HepG2 (cell line): ENCODE measurements around the gene SGCD. TPM values are rescaled to one million over a fixed set of nuclear protein-coding genes. Genes with fewer than 3 reads are reported as not detected.

Experiments
- ATAC-seq: fragments of 200-7000 bp; cut with Tn5 transposase; 3 replicates; pipeline ENCODE4 v1.9.1; 2020; ENCODE audit warnings: mild to moderate bottlenecking, moderate library complexity
- BruUV-seq: library from RNA; stranded (reverse); fragments of 400-500 nt; replicated peaks from 2 replicates; lab custom pipeline; 2021; lab: Mats Ljungman, UMichigan
- CTCF ChIA-PET: fragments of 300-600 bp; formaldehyde crosslinking; extraction: SDS; loops from one replicate; lab custom pipeline; 2021; ENCODE audit warnings: low total read pairs, inconsistent platforms, low intra/inter-chr PET ratio; lab: Yijun Ruan, JAX
- POLR2A ChIA-PET: fragments of 350-600 bp; sonication (Branson Sonifier 250); formaldehyde crosslinking; loops from one replicate; lab custom pipeline; 2020; ENCODE audit warnings: antibody characterized with exemption, inconsistent platforms; lab: Yijun Ruan, JAX
- DNase-seq: peaks from one replicate; pipeline ENCODE4 v3.0.0-alpha.2; 2015; ENCODE audit warnings: low spot score
- FAIRE-seq: peaks from 3 replicates; lab custom pipeline; 2011; peaks lifted over from hg19 to GRCh38; lab: Jason Lieb, UNC
- H2AFZ ChIP-seq: one replicate; pipeline ENCODE4 v1.6.1; 2011; ENCODE audit warnings: low read length, inconsistent platforms
- H3K27ac ChIP-seq: fragments of 300-600 bp; 3 replicates; pipeline ENCODE4 v1.8.0; 2011; ENCODE audit warnings: mixed run types, mild to moderate bottlenecking, mixed read lengths, low read length, inconsistent platforms; ENCODE audit not compliant: insufficient read depth; ENCODE audit errors: extremely low read length
- H3K27me3 ChIP-seq, 2 experiments: fragments of 200-600 bp in 1 of 2; 2 replicates in 1 of 2; 3 replicates in 1 of 2; pipeline versions ENCODE4 v1.6.0 to v1.8.0; 2011; ENCODE audit warnings: low read length in 2 of 2, mild to moderate bottlenecking in 2 of 2, moderate library complexity in 2 of 2, inconsistent platforms in 1 of 2; ENCODE audit not compliant: insufficient read depth in 2 of 2, control insufficient read depth in 1 of 2
- H3K36me3 ChIP-seq, 2 experiments: fragments of 200-600 bp in 1 of 2; replicated peaks in 1 of 2; 2 replicates in 1 of 2; 3 replicates in 1 of 2; pipeline versions ENCODE4 v1.5.1 to v1.8.0; 2011; ENCODE audit warnings: low read length in 2 of 2, inconsistent platforms in 1 of 2; ENCODE audit not compliant: insufficient read depth in 2 of 2, control insufficient read depth in 1 of 2
- H3K4me1 ChIP-seq: 2 replicates; pipeline ENCODE4 v1.5.1; 2012; ENCODE audit warnings: low read length, inconsistent platforms; ENCODE audit not compliant: insufficient read depth
- H3K4me2 ChIP-seq: 2 replicates; pipeline ENCODE4 v1.6.0; 2011; ENCODE audit warnings: low read depth, low read length, inconsistent platforms
- H3K4me3 ChIP-seq, 3 experiments: fragments of 200-600 bp in 1 of 3; sonication (generic), shearing (Covaris generic) in 1 of 3; replicated peaks in 1 of 3; 2 replicates each; pipeline ENCODE4 v1.5.1; 2011 to 2016; ENCODE audit warnings: low read length in 3 of 3, inconsistent platforms in 2 of 3, low read depth in 2 of 3, mild to moderate bottlenecking in 2 of 3, control low read depth in 1 of 3, mixed read lengths in 1 of 3; ENCODE audit not compliant: insufficient read depth in 1 of 3
- H3K79me2 ChIP-seq: one replicate; pipeline ENCODE4 v1.6.1; 2011; ENCODE audit warnings: low read length, inconsistent platforms; ENCODE audit not compliant: insufficient read depth
- H3K9ac ChIP-seq: 2 replicates; pipeline ENCODE4 v1.6.0; 2011; ENCODE audit warnings: mild to moderate bottlenecking, low read depth, low read length, inconsistent platforms; ENCODE audit not compliant: insufficient read depth
- H3K9me3 ChIP-seq: 2 replicates; pipeline ENCODE4 v1.5.1; 2012; ENCODE audit warnings: mild to moderate bottlenecking, low read length
- H4K20me1 ChIP-seq: 2 replicates; pipeline ENCODE4 v1.6.0; 2011; ENCODE audit warnings: inconsistent platforms, mild to moderate bottlenecking, low read length, moderate library complexity; ENCODE audit not compliant: insufficient read depth
- ADNP ChIP-seq: sonication (generic); formaldehyde crosslinking; IDR thresholded peaks from 2 replicates; pipeline ENCODE4 v1.4.0; 2020; ENCODE audit warnings: missing genetic modification reagents
- ATRX ChIP-seq: sonication (generic); formaldehyde crosslinking; IDR thresholded peaks from 2 replicates; pipeline ENCODE4 v1.4.0; 2020; ENCODE audit warnings: missing genetic modification reagents, borderline replicate concordance
- HDAC2 ChIP-seq: sonication (generic); formaldehyde crosslinking; IDR thresholded peaks from 2 replicates; pipeline ENCODE4 v1.4.0; 2020; ENCODE audit warnings: missing genetic modification reagents
- HOXA9 ChIP-seq: sonication (generic); formaldehyde crosslinking; IDR thresholded peaks from 2 replicates; pipeline ENCODE4 v1.8.1; 2022; ENCODE audit warnings: missing genetic modification reagents, mild to moderate bottlenecking, moderate library complexity, borderline replicate concordance
- NFKB2 ChIP-seq: sonication (generic); formaldehyde crosslinking; IDR thresholded peaks from 2 replicates; pipeline ENCODE4 v1.4.0; 2020; ENCODE audit warnings: missing genetic modification reagents, borderline replicate concordance
- RAD51 ChIP-seq: fragments of 450-650 bp; IDR thresholded peaks from 2 replicates; pipeline ENCODE4 v1.6.1; 2016; ENCODE audit warnings: borderline replicate concordance
- SIN3A ChIP-seq: IDR thresholded peaks from 2 replicates; pipeline ENCODE4 v1.6.1; 2011; ENCODE audit warnings: low read depth, mild to moderate bottlenecking, control low read depth, low read length, borderline replicate concordance
- ZNF337 ChIP-seq: sonication (generic); formaldehyde crosslinking; IDR thresholded peaks from 2 replicates; pipeline ENCODE4 v1.5.1; 2020; ENCODE audit warnings: missing genetic modification reagents, low read depth, mild to moderate bottlenecking, borderline replicate concordance
- ZNF891 ChIP-seq: sonication (generic); formaldehyde crosslinking; IDR thresholded peaks from 2 replicates; pipeline ENCODE4 v1.5.0; 2020; ENCODE audit warnings: mild to moderate bottlenecking, missing genetic modification reagents
- ZSCAN31 ChIP-seq: sonication (generic); formaldehyde crosslinking; IDR thresholded peaks from 2 replicates; pipeline ENCODE4 v1.5.0; 2020; ENCODE audit warnings: low read depth, mild to moderate bottlenecking, missing genetic modification reagents
- WGBS: methylation state at CpG from one replicate; pipeline ENCODE4 v1.1.6; 2017; ENCODE audit warnings: low lambda C conversion rate; 5-methylcytosine and 5-hydroxymethylcytosine counted together
- in situ Hi-C: cut with HindIII; loops from 2 replicates; pipeline ENCODE4 v1.10.0; 2017; ENCODE audit warnings: low pct_unique_long_range_greater_than_20kb; ENCODE audit not compliant: extremely low pct_ligation_motif_present
- intact Hi-C: fragments of 100-400 bp; cut with micrococcal nuclease; formaldehyde crosslinking; loops from one replicate; pipeline ENCODE4 v1.10.0; 2022; ENCODE audit not compliant: unreplicated experiment
- polyA plus RNA-seq, 8 experiments: library from polyadenylated mRNA; depleted of rRNA in 3 of 8; stranded (reverse) in 7 of 8; unstranded in 1 of 8; fragments of >200 nt; fragmentation: Illumina TruSeq in 4 of 8; extraction: Trizol in 4 of 8; gene quantifications; 2 replicates each; pipeline versions ENCODE4 v1.2.1 to v1.2.3, GENCODE V29; 2011 to 2016; ENCODE audit warnings: low read depth in 4 of 8, missing spikeins in 1 of 8, mixed read lengths in 1 of 8; ENCODE audit not compliant: insufficient read depth in 1 of 8
- total RNA-seq, 5 experiments: library from RNA; depleted of rRNA; stranded (reverse); fragments of >200 nt; fragmentation: Illumina TruSeq; extraction: Trizol; gene quantifications; 2 replicates each; pipeline ENCODE4 v1.2.3, GENCODE V29; 2016; ENCODE audit warnings: low read depth in 1 of 5
- TF ChIP-seq, protein P1 (sequence below): sonication (generic); formaldehyde crosslinking; IDR thresholded peaks from 2 replicates; pipeline ENCODE4 v1.9.0; 2021; ENCODE audit warnings: missing genetic modification reagents, borderline replicate concordance

SGCD gene
- total and polyA plus RNA-seq, 2 of the 13 experiments (the other 11 are each of a cell fraction or from before 2014, with no cell fraction given): not detected

DNA sequence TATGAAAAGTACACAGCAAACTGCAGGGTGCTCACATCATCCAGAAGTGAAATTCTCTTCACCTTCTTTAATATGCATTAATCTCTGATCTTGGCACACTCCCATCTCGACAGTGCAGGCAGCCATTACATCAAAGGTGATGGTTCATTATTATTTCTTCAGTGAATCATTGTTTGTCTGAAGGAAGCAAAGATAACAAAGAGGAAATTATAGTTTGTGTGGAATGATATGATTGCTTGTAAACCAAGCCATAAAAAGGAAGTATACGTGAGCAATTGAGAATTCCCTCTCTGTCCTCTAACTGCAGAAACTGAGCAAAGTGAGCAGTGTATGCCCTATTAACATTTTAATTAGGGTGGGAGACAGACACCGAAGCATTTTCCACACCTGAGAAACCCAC, 351.5 kb downstream of the SGCD start (continued):
- no peak for TF ChIP-seq HOXA9 (CRISPR knock-in tag)
- TF ChIP-seq, all 625 proteins: peak for 0

DNA sequence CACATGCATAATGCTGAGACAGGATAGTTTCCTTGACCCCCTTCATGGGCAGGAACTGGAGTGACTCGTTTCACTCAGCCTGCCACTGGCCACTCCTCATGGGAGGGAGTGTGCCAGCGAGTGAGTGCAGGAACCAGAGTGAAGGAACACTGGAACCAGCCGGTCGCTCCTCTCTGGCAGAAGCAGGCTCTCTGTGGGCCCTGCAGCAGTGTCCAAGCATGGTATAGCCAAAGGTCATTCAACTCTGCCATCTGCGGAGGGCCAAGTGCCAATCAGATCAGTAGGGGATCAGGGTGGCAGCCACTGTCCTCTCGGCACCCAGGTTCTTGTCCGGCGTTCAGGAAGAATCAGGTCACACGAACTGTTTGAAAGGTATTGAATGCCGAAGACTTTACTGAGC, 353.9 kb downstream of the SGCD start:
- no TSS peak for BruUV-seq
- H4K20me1 ChIP-seq: no peaks in the 10 kb centered on the region
- no peak overlapping the region for H2AFZ ChIP-seq
- TF ChIP-seq NFKB2 (CRISPR knock-in tag) (no peak), RAD51 (no peak), HDAC2 (no peak), ZNF891 (CRISPR knock-in tag) (no peak), ZSCAN31 (CRISPR knock-in tag) (no peak), ADNP (CRISPR knock-in tag) (no peak), ZNF337 (CRISPR knock-in tag) (no peak), SIN3A (no peak), ATRX (no peak)
- TF ChIP-seq, protein P1, sequence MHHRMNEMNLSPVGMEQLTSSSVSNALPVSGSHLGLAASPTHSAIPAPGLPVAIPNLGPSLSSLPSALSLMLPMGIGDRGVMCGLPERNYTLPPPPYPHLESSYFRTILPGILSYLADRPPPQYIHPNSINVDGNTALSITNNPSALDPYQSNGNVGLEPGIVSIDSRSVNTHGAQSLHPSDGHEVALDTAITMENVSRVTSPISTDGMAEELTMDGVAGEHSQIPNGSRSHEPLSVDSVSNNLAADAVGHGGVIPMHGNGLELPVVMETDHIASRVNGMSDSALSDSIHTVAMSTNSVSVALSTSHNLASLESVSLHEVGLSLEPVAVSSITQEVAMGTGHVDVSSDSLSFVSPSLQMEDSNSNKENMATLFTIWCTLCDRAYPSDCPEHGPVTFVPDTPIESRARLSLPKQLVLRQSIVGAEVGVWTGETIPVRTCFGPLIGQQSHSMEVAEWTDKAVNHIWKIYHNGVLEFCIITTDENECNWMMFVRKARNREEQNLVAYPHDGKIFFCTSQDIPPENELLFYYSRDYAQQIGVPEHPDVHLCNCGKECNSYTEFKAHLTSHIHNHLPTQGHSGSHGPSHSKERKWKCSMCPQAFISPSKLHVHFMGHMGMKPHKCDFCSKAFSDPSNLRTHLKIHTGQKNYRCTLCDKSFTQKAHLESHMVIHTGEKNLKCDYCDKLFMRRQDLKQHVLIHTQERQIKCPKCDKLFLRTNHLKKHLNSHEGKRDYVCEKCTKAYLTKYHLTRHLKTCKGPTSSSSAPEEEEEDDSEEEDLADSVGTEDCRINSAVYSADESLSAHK (CRISPR knock-in tag): no peak
- H3K27me3 ChIP-seq: no peaks in the 10 kb centered on the region
- H3K9ac ChIP-seq: no peak overlapping the region
- ChIA-PET POLR2A (no interaction called here), CTCF (no interaction called here)
- FAIRE-seq (no peak), DNase-seq (no peak), ATAC-seq (no peak)
- no peaks in the 10 kb centered on the region for H3K79me2 ChIP-seq
- in situ Hi-C loops (loop anchor here (25.0 kb wide), 1 partner anchor 456 kb away; the partner anchor contains the start of gene MED7), intact Hi-C loops (no loop called here)
- no peak overlapping the region for H3K27ac ChIP-seq
- no peak overlapping the region for H3K4me2 ChIP-seq
- no peaks in the 10 kb centered on the region for H3K9me3 ChIP-seq
- 90% methylated on average over 5 of the region's 10 CpGs for WGBS
- H3K4me1 ChIP-seq: peaks cover 32% of the 10 kb centered on the region
- H3K4me3 ChIP-seq: no peak overlapping the region
- no peaks in the 10 kb centered on the region for H3K36me3 ChIP-seq
